ENCODE data around the gene KCNJ4. TPM values are rescaled to one million over a fixed set of nuclear protein-coding genes. Genes with fewer than 3 reads are reported as not detected.

The KCNJ4 gene
- total RNA-seq, 1 experiment from 2014 or later = 0.45 TPM

DNA sequence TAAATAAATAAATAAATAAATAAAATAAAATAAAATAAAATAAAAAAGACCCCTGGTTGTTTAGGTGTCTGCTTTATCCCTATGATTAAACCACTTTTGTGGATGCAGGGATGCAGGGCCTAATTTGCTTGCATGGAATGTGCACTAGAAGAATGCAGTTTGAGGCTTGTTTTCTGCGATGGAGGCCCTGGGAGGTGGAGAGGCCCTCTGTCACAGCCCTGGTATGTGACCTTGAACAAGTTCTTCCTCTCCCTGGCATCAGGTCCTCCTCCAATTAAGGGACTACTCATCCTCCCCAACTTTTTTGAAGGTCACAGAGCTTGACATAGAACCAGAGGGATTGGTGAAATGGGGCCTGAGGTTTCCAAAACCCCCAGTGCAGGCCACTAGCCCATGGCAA is 22.7 kb downstream of the KCNJ4 start:
- DNase-seq (ENCODE audit: low read depth) = no peak

DNA sequence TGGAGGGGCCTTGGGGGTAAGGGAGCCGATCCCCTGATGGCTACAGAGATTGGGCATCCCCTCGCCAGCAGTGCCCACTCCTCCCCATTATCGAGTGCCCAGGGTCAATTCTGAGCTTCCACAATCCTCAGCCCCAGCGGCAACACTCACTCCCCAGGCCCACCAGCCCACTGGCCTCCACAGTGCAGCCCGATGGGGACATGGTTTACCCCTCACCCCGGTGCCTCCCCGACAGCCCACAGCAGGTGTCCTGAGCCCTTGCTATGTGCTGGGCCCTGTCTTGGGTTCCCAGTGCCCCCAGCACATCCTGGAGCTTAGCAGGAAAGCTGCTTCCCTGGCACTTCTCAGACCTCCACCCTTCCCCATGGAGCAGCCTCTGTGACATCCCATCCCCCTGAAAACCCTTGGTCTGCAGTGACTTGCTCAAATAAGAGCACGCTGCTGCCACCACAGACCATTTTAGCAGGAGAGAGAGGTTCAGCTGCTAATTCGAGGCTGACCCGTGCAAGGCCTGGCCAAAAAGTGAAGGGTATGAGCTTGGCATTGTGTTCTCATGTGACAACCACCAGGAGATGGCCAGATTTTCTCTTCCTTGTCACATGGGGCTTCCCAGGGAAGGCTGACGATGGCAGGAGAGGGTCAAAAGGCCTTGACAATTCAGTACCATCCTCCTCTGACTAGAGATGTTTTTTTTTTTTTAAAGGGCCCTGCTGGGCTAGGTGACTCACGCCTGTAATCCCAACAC is 23.6 kb downstream of the KCNJ4 start:
- no peak for DNase-seq (ENCODE audit: low read depth)

DNA sequence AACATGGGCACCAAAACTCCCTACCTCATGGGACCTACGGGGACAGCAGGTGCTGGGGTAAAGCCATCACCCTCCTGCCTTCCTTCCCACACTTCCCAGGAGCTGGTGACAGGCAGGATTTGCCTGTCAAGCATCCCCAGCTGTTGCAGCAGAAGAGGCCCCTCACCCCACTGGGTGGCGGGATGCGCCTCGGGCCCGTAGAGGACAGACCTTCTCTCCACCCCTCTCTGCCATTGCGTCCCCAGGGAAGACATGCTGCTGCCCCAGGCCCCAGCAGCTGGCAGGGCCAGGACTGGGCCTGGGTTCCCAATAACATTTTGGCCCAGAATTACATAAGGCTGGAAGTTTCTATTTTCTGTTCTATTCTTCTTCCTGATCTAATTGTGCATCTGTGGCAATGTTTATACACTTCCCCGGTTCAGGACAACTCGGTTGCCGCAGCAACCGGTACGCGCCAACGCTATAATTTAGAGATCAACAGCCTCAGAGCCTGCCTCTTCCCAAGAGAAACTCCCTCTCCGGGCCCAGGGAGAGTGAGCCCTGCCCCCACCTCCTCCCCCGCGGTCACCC is 25.4 kb downstream of the KCNJ4 start:
- DNase-seq (ENCODE audit: low read depth) = no peak

DNA sequence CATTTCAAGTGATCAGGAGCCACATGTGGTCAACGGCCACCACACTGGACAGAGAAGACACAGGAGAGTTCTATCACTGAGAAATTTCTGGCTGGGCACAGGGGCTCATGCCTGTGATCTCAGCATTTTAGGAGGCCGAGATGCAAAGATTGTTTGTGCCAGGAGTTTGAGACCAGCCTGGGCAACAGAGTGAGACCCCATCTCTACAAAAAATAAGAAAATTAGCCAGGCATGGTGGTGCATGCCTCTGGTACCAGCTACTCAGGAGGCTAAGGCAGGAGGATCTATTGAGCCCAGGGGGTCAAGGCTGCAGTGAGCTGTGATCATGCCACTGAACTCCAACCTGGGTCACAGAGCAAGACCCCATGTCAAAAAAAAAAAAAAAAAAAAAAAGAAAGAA is 26.3 kb downstream of the KCNJ4 start:
- no peak for DNase-seq (ENCODE audit: low read depth)

DNA sequence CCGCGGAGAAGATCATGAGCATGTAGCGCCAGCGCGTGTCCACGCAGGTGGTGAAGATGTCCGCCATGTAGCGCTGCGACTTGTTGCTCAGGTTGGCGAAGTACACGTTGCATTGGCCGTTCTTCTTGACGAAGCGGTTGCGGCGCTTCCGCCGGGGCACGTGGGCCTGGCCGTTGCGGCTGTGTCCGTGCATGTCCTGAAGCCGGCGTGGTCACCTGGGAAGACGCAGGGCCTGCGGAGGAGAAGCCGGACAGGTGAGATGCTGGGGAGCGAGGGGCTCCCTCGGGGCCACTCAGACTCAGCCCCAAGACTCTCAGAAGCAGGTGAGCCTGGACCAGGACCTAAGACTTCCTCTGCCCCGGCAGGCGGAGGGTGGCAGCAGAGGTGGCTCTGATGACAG is 27.1 kb downstream of the KCNJ4 start:
- no peak for DNase-seq (ENCODE audit: low read depth)

DNA sequence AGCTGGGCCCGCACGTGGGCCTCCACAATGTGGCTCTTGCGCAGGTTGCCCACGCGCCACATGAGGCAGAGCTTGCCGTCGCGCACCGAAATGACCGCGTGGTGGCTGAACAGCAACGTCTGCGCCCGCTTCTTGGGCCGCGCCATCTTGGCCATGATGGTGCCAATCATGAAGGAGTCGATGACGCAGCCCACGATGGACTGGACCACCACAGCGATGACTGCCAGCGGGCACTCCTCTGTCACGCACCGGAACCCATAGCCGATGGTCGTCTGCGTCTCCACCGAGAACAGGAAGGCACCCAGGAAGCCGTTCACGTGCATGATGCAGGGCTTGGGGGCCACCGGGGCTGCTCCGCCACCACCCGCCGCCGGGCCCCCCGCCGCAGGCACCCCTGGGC is 27.5 kb downstream of the KCNJ4 start:
- no peak for DNase-seq (ENCODE audit: low read depth)

DNA sequence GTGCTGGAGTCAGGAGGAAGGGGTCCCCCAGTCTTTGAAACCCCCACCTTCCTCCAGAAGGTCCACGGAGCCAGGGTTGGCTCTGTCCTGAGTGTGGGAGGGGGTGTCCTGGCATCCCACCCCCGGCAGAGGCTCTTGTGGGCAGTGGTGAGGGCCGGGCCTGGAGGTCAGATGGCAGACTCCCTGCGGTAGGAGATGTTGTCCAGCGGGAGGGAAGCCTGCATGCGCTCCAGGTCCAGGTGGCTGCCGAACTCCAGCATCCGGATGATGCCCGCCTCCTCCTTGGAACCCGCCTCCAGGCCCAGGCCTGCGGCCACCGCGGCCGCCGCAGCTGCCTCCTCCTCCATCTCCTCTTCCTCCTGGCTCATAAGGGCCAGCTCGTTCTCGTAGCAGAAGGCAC is 28.4 kb downstream of the KCNJ4 start:
- DNase-seq (ENCODE audit: low read depth) = no peak

DNA sequence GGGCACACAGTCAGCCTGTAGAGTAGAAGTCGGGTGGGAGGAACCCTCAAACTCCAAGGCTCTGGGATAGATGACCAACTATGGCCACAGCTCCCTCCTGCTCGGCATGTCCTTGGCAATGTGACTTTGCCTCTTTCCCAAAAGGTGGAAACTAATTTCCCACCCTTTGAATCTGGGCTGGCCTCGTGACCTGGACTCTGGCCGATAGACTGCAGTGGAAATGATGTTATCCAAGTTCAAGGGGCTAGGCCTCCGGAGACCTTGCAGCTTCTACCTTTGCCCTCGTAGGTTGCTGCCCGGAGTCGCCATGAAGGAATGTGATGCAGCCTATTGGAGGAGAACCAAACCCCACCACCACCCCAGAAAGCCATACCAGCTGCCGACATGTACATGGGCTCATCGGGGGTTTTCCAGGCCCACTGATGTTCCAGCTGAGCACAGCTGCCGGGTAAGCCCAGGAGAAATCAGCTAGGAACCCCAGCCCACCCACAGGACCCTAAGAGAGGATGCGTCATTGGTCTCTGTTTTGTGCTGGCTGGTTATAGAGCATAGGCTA is 30.4 kb downstream of the KCNJ4 start:
- DNase-seq (ENCODE audit: low read depth) = no peak

DNA sequence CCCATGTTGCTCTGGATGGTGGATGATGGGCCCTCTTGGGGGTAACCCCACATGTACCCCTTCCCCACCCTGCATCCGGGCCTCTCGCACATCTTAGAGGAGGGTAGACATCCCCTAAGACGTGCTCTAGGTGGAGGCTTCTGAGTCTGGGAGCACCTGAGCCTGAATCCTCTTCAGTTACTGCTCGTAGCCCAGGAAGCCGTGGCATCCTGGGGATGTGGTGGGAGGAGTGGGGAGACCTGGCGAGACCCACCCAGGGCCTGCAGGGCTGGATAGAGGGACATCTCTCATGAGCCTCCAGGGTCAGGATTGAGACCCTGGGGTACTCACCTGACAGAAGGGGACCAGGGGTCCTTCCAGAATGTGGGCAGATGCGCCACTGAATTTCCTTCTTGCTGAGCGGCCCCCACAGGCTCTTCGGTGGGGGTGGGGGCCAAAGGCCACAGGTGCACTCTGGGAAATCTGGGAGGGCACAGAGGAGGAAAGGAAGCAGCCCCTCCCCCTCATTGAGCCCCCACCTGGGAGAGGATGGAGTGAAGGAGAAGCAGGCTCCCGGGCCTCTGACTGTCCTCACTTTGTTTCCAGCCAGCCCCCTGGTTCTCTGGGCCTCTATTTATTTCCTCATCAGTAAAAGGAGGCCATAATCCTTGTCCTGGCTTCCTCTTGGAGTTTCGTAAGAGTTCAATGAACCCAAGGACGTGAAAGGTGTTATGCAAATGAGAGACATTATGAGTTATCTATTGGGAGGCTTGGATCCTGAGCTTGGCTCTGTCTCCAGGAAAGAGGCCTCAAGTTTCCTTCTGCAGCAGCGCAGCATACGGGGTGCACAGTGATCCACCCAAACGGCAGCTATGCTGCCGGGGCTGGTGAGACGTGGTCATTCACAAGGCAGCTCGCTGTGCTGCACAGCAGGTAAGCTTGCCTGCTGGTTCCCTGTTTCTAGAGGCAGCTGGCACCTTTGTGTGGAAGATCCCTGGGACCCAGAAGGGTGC is 31.2 kb downstream of the KCNJ4 start:
- DNase-seq (ENCODE audit: low read depth) = no peak

DNA sequence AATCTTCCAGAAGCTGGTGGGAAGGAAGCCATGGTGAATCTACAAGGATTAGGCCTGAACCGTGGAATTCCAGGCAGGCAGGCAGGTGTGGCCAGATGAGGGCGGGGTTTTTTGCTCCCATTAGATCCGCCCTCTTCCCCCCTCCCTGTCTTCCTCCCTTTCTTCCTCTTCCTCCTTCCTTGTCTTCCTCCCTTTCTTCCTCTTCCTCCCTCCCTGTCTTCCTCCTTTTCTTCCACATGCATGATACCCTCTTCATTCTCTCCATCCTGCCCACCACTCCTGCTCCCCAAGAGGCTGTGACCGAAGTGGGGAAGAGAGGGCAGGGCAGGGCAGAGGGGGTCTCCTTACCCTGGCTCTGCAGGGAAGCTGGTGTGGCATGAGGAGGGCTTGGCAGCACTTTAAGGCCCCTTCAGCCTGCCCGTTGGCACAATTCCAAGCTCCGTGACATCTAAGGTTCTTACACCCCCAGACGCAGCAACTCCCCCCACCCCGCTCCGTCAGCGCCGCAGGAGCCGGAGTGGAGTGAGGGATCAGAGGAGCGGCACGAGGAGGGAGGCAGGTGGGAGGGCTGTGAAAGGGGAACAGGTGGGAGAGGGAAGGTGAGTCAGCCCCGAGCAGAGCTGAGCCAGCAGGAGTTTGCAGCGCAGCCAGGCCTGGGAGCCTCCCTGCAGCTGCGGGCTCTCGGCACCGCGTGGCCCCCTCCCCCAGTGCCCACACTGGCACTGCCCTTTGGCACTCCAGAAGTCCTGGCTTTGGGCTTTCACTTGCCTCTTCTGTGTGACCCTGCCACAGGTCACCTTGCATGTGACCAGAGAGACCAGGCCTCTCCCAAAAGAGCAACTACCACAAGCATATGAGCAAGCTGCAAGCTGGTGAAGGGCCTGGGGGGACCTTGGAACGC is 32.1 kb downstream of the KCNJ4 start:
- no peak for DNase-seq (ENCODE audit: low read depth)

DNA sequence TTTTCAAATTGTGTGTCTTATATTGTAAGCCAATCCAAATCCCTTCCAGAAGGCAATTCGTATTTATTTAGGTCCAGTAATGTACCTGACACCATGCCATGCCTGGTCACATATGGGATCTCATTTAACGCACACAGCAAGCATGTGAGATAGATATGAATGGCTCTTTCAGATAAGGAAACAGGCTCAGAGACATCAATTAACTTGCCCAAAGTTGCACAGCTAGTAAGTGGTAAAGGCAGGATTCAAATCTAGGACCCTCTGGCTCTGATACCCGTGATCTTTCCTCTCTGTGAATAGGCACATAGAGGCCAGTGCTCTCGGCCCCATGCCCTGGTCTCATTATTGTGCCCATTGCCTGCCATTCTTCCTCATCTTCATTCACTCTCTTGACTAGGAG is 34.3 kb downstream of the KCNJ4 start:
- DNase-seq (ENCODE audit: low read depth) = no peak

DNA sequence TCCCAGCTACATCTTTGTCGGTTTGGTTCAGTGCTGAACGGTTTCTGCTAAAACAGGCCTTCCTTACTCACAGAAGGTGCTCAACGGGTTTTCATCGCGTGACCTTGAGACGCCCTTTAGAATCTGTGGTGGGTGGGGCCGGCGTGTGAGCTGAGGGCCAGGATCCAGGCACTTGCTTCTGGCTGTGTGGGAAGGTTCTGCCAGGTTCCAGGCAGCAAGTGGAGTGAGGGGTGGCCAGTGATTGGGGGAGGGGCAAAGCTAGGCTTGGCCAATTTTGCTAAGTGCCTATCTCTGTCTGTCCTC is 35.2 kb downstream of the KCNJ4 start:
- no peak for DNase-seq (ENCODE audit: low read depth)

DNA sequence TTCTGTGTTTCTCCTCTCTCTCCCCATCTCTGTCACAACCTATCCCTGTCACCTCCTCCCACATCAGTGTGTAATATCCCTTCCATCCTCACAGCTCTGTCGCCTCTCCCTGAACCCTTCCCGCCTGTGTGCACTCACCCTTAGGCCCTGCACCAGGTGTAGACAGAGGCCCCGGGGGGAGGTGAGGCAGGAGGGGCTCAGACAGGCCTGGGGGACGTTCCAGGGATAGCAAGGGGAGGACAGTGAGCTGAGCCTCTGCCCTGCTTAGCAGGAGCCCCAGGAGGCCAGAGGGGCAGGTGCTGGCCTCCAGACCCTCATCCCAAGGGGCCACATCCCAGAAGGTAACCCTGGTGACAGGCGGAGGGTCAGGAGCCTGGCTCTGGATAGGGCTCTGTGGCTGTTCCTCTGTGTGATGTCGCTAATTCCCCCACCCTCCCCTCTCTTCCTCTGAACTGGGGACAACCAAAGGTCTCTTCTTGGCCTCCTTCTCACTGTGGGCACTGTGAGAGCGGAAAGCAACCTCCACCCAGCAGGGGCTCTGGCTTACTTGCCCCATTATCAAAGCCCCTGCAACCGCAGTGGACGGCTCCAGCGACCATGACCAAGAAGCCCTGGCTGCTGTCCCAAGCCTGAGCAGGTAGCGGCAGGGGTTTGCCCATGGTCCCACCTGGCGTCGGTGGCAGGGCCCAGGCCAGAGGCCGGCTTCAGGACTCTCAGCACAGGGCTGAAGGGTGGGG is 35.7 kb downstream of the KCNJ4 start:
- no peak for DNase-seq (ENCODE audit: low read depth)

DNA sequence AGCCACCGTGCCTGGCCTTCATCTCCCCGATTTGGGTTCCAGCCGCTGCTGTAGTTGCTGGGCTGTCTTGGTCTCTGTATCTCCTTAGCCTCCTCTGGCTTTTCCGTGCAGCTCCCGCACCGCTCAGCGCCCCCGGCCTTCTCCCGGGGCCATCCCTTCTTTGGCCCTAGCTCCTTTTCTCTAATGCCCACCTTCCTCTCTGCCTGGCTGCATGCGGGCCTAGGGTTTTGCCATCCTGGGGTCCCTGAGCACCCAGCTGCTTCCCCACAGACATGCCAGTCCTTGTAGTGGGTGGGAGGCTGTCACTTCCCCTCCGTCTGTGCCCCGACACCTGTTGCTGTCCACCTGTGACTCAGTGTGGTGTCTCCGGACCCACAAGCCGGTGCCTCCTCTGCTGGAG is 36.4 kb downstream of the KCNJ4 start:
- DNase-seq (ENCODE audit: low read depth) = no peak

DNA sequence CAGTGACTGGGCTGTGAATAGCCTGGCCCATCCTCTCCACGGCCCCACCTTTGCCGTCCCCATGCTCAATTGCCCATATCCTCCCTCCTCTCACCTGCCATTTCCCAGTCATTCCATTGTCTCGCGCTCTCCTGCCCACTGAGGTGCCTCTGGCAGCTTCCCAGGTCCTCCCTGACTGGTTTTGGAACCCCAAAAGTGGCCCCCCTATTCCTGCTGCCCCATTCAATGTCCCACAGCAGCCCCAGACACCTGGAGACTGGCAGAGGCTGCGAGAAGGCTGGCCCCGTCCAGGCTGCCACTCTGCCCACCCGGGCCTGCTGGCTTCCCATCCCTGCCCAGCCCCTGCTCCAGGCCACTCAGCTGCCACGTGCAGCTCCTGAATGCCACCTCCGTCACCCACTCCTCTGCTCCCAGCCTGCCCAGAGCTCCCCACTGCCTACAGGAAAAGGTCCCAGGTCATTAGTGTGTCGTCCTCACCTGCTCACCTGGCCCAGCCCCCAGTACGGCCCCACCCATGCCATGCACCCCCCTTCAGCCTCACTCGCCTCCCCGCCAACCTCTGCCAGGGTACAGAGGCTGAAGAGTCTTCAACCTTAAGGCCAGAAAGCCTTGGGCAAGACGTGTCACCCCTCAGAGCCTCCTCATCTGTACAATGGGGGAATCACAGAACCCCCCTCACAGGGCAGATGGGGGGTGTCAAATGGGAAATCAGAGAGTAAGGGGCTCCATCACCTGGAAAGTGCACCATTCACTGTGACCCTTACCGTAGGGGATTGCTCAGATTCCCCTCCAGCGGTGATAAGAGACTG is 37.5 kb downstream of the KCNJ4 start:
- no peak for DNase-seq (ENCODE audit: low read depth)

DNA sequence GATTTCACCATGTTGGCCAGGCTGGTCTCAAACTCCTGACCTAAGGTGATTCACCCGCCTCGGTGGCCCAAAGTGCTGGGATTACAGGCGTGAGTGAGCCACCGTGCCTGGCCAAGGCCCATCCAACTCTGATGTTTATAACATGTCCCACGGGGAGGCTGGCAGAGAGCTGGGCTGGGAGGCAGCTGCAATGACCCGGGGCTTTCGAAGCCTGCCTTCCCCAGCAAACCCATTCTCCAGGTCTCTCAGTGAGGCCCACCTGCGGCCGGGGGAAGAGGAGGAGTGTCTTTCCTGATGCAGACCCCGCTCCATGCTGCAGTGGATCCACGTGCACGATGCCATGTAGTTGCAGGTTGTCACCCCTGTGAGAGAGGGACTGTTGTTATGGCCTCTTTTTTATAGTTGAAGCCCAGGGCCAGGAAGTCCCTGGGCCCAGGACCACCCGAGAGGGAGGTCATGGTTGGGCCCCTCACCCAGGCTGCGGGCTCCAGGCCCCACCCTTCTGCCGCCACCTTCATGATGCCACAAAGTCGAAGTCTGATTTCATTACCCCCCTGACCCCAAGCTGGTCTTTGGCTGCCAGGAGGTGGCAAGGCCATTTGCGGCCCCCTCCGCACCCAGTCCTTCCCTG is 38.3 kb downstream of the KCNJ4 start:
- DNase-seq (ENCODE audit: low read depth) = no peak

DNA sequence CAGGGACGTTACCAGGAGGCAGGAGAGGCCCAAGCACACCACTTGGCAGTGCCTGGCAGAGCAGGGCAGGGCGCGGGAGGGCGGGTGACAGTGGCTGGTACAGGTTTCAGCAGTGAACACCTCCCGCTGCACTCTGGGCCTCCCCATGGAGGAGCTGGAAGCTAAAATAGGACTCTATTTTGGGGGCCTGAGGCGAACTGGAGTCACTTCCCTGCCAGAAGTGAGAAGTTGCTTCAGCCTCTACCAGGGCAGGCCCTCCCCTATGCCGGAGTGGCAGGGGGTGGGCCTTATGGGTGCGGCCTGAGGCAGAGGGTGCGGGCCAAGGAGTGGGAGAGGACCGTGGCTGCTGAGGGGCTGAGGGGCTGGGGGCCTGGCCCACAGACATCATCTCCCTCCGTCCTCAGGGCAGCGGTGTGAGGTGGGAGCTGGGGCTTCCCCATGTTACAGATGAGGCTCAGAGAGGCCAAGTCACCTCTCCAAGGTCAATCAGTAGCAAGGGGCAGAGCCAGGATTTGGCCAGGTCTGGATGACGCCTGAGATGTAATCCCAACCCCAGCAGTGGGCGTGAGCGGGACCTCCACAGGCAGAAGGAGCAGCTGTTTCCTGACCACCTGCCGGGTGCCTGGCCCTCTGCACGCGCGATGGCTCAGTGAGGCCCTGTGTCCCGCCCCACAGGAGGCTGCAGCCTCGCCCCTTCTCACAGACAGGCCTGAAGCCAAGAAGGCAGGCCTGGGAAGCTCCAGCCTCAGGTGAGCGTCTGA is 39.3 kb downstream of the KCNJ4 start:
- no peak for DNase-seq (ENCODE audit: low read depth)

DNA sequence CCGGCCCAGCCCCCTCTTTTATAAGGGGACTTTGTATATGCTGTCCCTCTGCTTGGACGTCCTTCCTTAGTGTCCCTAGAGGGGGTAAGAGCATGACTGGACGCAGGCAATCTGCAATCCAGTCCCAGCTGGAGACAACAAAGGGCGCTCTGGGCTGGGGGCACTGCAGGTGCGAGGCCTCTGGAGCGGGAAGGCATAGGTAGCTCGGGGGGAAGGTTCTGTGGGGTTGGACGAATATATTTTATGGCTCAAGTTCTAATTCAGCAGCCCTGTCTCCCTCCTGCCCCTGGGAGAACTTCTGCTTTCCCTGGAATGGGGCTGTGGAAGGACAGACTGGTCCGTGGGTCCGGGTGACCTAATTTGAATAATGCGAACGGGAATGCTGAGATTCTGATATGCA is 40.0 kb downstream of the KCNJ4 start:
- DNase-seq (ENCODE audit: low read depth) = no peak
